Measurements from ENCODE around the gene BHLHA15. TPM values are rescaled to one million over a fixed set of nuclear protein-coding genes. Genes with fewer than 3 reads are reported as not detected.

BHLHA15 gene
- total and polyA plus RNA-seq, 2 of the 13 experiments (the other 11 are each of a cell fraction or from before 2014, with no cell fraction given), result 1.9 to 6.1 TPM

- TF ChIP-seq ZHX1 (CRISPR knock-in tag; IDR thresholded peaks at IDR 0.05; ENCODE audit: low read depth), result no peak
- 0 out of 2 replicates have a peak, but pooled peaks have one; percentile 60 for TF ChIP-seq SALL2 (CRISPR knock-in tag; IDR thresholded peaks at IDR 0.05)
- no peak for TF ChIP-seq DMTF1 (CRISPR knock-in tag; IDR thresholded peaks at IDR 0.05)
- no peak for TF ChIP-seq PHB2 (IDR thresholded peaks at IDR 0.05; ENCODE audit: partially characterized antibody)
- TF ChIP-seq ZNF800 (CRISPR knock-in tag; IDR thresholded peaks at IDR 0.05), result no peak
- TF ChIP-seq LCORL (IDR thresholded peaks at IDR 0.05), result no peak
- peak; percentile 88; the same call in 1 of the 2 replicates for TF ChIP-seq LCORL (CRISPR knock-in tag; IDR thresholded peaks at IDR 0.05)
- TF ChIP-seq SMYD3 (CRISPR knock-in tag; IDR thresholded peaks at IDR 0.05), result no peak
- no peak for TF ChIP-seq MED13 (CRISPR knock-in tag; IDR thresholded peaks at IDR 0.05)
- no peak for TF ChIP-seq WIZ (CRISPR knock-in tag; IDR thresholded peaks at IDR 0.05)
- no peak for TF ChIP-seq FOXO4 (CRISPR knock-in tag; conservative IDR thresholded peaks at IDR 0.05)
- TF ChIP-seq HHEX (CRISPR knock-in tag; IDR thresholded peaks at IDR 0.05), result no peak
- TF ChIP-seq SIN3A (IDR thresholded peaks at IDR 0.05; ENCODE audit: borderline replicate concordance, low read depth, low read length), result no peak
- peak; percentile 74 for TF ChIP-seq ZFP90 (CRISPR knock-in tag; IDR thresholded peaks at IDR 0.05; ENCODE audit: borderline replicate concordance)
- TF ChIP-seq KDM2A (CRISPR knock-in tag; IDR thresholded peaks at IDR 0.05; ENCODE audit: borderline replicate concordance, low read depth), result peak; percentile 57; the same call in 1 of the 2 replicates
- peak; percentile 64; the same call in 1 of the 2 replicates for TF ChIP-seq DPF2 (CRISPR knock-in tag; IDR thresholded peaks at IDR 0.05; ENCODE audit: borderline replicate concordance, low read depth)
- TF ChIP-seq NFATC3 (CRISPR knock-in tag; IDR thresholded peaks at IDR 0.05), result no peak
- no peak; the same call in 1 of the 2 replicates for TF ChIP-seq ZNF766 (CRISPR knock-in tag; IDR thresholded peaks at IDR 0.05; ENCODE audit: borderline replicate concordance)
- TF ChIP-seq POGK (CRISPR knock-in tag; conservative IDR thresholded peaks at IDR 0.05), result peak; percentile 47; the same call in 1 of the 2 replicates
Observed at GRCh38 chr7:98211676-98212531, 665 bp downstream of the BHLHA15 start (continued).

Data from HepG2 (cell line).